ENCODE data around the gene RPUSD1.

DNA sequence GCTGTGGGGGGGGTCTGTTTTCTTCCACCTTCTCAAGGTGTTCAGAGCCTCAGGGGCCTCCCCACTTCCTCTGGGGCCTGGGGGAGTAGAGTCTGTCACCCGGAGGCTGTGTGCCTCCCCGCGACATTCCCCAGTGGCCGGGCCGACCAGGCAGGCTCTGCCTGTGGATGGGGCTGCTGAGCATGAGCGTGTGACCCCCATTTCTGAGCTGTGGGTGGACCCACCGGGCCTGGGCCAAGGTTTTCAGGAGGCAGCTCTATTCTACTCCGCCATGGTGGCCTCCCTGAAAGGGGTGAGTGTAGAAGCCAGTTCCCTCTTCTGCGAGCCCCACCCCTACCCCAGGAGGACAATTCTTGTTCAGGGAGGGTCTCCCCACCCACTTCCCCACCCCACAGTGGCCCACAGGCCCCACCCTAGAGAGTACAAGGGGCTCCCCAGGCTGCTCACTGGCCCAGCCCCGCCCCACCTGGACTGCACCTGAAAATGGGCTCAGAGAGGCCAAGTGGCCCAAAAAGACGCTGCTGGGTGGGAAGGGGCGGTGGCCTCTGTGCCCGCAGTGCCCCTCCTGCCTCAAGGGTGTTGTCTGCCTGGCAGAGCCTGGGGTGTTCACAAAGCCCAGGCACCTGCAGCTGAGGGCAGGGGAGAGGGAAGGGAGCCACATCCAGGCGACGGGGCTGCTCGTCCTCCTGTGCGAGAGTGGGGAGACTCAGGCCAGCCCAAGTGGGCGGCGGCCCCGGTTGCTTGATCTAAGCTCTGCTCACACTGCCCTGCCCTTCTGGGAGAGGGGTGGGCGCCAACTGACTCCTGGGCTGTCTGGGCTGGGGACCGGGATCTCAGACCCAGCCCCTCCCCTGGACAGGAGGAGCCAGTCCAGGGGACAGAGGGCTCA, 26.3 kb downstream of the RPUSD1 start:
- TF ChIP-seq POLR2A (IDR thresholded peaks at IDR 0.05) (no peak), EP300 (IDR thresholded peaks at IDR 0.05; ENCODE audit: low read depth) (no peak), POLR2AphosphoS5 (IDR thresholded peaks at IDR 0.05) (no peak)
- TF ChIP-seq, protein P1, sequence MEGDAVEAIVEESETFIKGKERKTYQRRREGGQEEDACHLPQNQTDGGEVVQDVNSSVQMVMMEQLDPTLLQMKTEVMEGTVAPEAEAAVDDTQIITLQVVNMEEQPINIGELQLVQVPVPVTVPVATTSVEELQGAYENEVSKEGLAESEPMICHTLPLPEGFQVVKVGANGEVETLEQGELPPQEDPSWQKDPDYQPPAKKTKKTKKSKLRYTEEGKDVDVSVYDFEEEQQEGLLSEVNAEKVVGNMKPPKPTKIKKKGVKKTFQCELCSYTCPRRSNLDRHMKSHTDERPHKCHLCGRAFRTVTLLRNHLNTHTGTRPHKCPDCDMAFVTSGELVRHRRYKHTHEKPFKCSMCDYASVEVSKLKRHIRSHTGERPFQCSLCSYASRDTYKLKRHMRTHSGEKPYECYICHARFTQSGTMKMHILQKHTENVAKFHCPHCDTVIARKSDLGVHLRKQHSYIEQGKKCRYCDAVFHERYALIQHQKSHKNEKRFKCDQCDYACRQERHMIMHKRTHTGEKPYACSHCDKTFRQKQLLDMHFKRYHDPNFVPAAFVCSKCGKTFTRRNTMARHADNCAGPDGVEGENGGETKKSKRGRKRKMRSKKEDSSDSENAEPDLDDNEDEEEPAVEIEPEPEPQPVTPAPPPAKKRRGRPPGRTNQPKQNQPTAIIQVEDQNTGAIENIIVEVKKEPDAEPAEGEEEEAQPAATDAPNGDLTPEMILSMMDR (IDR thresholded peaks at IDR 0.05) = no peak

Data from transverse colon (tissue), 4 donors.